ENCODE measurements around the gene RBMS1.

GRCh38 chr2:160517731-160518130 lies 24.1 kb upstream of the RBMS1 start:
- TF ChIP-seq, protein P1, sequence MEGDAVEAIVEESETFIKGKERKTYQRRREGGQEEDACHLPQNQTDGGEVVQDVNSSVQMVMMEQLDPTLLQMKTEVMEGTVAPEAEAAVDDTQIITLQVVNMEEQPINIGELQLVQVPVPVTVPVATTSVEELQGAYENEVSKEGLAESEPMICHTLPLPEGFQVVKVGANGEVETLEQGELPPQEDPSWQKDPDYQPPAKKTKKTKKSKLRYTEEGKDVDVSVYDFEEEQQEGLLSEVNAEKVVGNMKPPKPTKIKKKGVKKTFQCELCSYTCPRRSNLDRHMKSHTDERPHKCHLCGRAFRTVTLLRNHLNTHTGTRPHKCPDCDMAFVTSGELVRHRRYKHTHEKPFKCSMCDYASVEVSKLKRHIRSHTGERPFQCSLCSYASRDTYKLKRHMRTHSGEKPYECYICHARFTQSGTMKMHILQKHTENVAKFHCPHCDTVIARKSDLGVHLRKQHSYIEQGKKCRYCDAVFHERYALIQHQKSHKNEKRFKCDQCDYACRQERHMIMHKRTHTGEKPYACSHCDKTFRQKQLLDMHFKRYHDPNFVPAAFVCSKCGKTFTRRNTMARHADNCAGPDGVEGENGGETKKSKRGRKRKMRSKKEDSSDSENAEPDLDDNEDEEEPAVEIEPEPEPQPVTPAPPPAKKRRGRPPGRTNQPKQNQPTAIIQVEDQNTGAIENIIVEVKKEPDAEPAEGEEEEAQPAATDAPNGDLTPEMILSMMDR (IDR thresholded peaks at IDR 0.05) = no peak
- TF ChIP-seq POLR2A (IDR thresholded peaks at IDR 0.05) = no peak
